Lung (tissue), 12 donors: ENCODE results near the gene SIGLEC8. TPM values are rescaled to one million over a fixed set of nuclear protein-coding genes. Genes with fewer than 3 reads are reported as not detected.

Experiments used
- ATAC-seq: fragments of 200-7000 bp; cut with Tn5 transposase; one replicate; pipeline ENCODE4 v1.9.1; 2020; ENCODE audit warnings: moderate number of reproducible peaks; ENCODE audit not compliant: insufficient read depth, low FRiP score
- DNase-seq, 3 donors: peaks; one replicate each; pipeline ENCODE4 v3.0.0-alpha.2; 2013 to 2017
- H3K27ac ChIP-seq, 2 donors: one replicate each; pipeline ENCODE4 v1.5.1; 2013; ENCODE audit warnings: mild to moderate bottlenecking in 2 of 2, moderate library complexity in 2 of 2, control low read depth in 1 of 2, inconsistent platforms in 1 of 2, low read depth in 1 of 2, low read length in 1 of 2
- H3K27me3 ChIP-seq, 3 donors: one replicate each; pipeline ENCODE4 v1.5.1; 2013; ENCODE audit warnings: low read length in 2 of 3; ENCODE audit not compliant: control insufficient read depth in 3 of 3, insufficient read depth in 3 of 3
- H3K36me3 ChIP-seq, 4 donors: one replicate each; pipeline ENCODE4 v1.5.1; 2013; ENCODE audit warnings: low read length in 4 of 4, mild to moderate bottlenecking in 1 of 4, moderate library complexity in 1 of 4; ENCODE audit not compliant: control insufficient read depth in 4 of 4, insufficient read depth in 4 of 4
- H3K4me1 ChIP-seq, 5 donors: one replicate each; pipeline ENCODE4 v1.5.1; 2013; ENCODE audit warnings: low read length in 5 of 5, mild to moderate bottlenecking in 2 of 5, moderate library complexity in 1 of 5; ENCODE audit not compliant: control insufficient read depth in 5 of 5, insufficient read depth in 5 of 5
- H3K4me3 ChIP-seq: one replicate; pipeline ENCODE4 v1.5.1; 2013; ENCODE audit warnings: mild to moderate bottlenecking, control low read depth, moderate library complexity
- H3K9ac ChIP-seq, 2 donors: one replicate each; pipeline ENCODE4 v1.5.1; 2013; ENCODE audit warnings: low read length in 2 of 2, control low read depth in 1 of 2; ENCODE audit not compliant: insufficient read depth in 1 of 2
- H3K9me3 ChIP-seq, 4 donors: one replicate each; pipeline ENCODE4 v1.5.1; 2013; ENCODE audit warnings: low read length in 3 of 4, mild to moderate bottlenecking in 1 of 4, moderate library complexity in 1 of 4; ENCODE audit not compliant: control insufficient read depth in 4 of 4, insufficient read depth in 3 of 4
- WGBS, 2 donors: extraction: QIAGEN DNeasy Blood & Tissue Kit; methylation state at CpG; one replicate each; pipeline ENCODE4 v1.1.7; 2013; 5-methylcytosine and 5-hydroxymethylcytosine counted together
- polyA plus RNA-seq, 2 donors: library from polyadenylated mRNA; stranded (reverse); fragments of 200-250 nt; gene quantifications; one replicate each; pipeline ENCODE4 v1.2.1, GENCODE V29; 2013
- total RNA-seq, 2 donors: library from RNA; depleted of rRNA in 1 of 2; stranded (reverse); fragments of >200 nt in 1 of 2; gene quantifications; one replicate each; pipeline ENCODE4 v1.2.1, GENCODE V29; 2014 to 2021
- TF ChIP-seq, protein P1 (sequence below): IDR thresholded peaks from 2 replicates; pipeline ENCODE4 v1.5.1; 2012; ENCODE audit warnings: mild to moderate bottlenecking; ENCODE audit errors: control extremely low read depth, extremely low read depth
- donor health status: control.
- donor health status: control.
- donor health status: Bipolar disorder and iron deficiency.
- donor health status: healthy.
- donor health status: DM: yes; HTN: yes; CAD: no.

The SIGLEC8 gene
- total and polyA plus RNA-seq, 4 donors = 0.22 to 0.77 (median 0.31) TPM

DNA sequence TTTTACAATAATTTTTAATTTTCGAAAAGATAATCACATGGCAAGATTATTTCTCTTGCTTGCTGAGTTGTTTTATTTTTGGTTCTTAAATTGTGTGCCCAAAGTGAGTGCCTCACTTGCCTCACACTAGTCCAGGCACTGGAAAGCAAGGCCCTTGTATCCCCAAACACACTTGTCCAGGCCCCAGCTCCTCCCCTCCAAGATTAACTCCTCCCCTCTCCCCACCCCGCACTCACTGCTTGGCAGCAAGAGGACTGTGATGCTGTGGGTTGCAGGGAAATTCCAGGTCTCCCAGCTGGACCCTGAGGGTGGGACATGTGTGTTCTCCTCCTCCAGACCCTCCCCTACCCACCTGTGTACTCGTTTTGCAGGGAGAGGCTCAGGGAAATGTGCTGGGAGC, 39.4 kb upstream of the SIGLEC8 start:
- Histone ChIP-seq H3K4me1 (no peaks in the 10 kb centered on the region), H3K4me3 (no peak overlapping the region), H3K27ac (no peak overlapping the region), H3K36me3 (no peaks in the 10 kb centered on the region), H3K9ac (no peak overlapping the region), H3K27me3 (peaks cover 0 to under 1% (median 0%) of the 10 kb centered on the region in 3 donors), H3K9me3 (peaks cover 0 to 4% (median 0%) of the 10 kb centered on the region in 4 donors)
- ATAC-seq = no peak
- WGBS, 2 donors = 47 to 50% methylated on average over 3 of the region's 3 CpGs
- TF ChIP-seq, protein P1, sequence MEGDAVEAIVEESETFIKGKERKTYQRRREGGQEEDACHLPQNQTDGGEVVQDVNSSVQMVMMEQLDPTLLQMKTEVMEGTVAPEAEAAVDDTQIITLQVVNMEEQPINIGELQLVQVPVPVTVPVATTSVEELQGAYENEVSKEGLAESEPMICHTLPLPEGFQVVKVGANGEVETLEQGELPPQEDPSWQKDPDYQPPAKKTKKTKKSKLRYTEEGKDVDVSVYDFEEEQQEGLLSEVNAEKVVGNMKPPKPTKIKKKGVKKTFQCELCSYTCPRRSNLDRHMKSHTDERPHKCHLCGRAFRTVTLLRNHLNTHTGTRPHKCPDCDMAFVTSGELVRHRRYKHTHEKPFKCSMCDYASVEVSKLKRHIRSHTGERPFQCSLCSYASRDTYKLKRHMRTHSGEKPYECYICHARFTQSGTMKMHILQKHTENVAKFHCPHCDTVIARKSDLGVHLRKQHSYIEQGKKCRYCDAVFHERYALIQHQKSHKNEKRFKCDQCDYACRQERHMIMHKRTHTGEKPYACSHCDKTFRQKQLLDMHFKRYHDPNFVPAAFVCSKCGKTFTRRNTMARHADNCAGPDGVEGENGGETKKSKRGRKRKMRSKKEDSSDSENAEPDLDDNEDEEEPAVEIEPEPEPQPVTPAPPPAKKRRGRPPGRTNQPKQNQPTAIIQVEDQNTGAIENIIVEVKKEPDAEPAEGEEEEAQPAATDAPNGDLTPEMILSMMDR = no peak
- DNase-seq = no peak

DNA sequence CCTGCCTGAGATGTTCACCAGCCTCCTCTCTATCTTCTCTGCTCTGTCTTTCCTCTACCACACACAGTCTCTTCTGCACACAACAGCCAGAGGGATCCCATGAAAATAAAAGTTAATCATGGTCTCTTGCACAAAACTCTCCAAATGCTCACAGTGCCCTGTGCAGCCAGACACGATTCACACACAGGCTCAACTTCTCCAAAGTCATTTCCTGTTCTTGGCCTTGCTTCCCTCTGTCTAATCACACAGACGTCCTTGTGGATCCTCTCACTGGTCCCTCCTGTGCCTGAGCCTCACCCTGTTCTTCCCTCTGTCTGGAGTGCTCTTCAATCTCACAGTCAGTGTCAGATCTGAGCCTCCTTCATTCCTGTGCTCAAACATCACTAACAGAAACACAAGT, 35.5 kb upstream of the SIGLEC8 start:
- ATAC-seq = no peak

DNA sequence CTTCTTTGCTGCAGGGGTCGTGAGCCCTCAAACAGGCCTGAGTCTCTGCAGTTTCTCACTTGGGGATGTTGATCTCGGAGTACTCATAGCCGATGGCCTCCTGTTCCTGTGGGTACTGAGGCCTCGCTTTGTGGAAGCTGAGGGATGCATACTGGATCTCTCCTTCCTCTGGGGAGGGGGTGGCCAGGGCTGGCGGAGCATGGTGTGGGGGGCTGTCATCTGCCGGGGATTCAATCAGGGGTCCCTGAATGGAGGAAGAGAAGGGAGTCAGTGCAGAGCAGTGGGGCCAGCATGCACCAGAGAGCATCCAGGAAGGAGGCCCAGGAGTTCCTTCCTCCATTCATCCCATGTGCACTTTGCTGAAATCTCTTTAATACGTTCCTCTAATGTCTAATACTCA, 33.3 kb upstream of the SIGLEC8 start:
- no peak for DNase-seq

More for the DNA sequence above, 35.5 kb upstream of the SIGLEC8 start:
- no peak overlapping the region for H3K27ac ChIP-seq
- TF ChIP-seq, protein P1 = no peak
- peaks cover 0 to 8% (median 0%) of the 10 kb centered on the region in 4 donors for H3K9me3 ChIP-seq
- no peaks in the 10 kb centered on the region for H3K4me1 ChIP-seq
- WGBS, 2 donors = 10 to 16% methylated on average over 2 of the region's 2 CpGs
- H3K4me3 ChIP-seq = no peak overlapping the region
- no peaks in the 10 kb centered on the region for H3K36me3 ChIP-seq
- no peak for DNase-seq
- no peak overlapping the region for H3K9ac ChIP-seq
- peaks cover 0 to 2% (median 0%) of the 10 kb centered on the region in 3 donors for H3K27me3 ChIP-seq

More for the DNA sequence above, 33.3 kb upstream of the SIGLEC8 start:
- H3K4me3 ChIP-seq = no peak overlapping the region
- H3K27ac ChIP-seq = no peak overlapping the region
- no peak for ATAC-seq
- peaks cover 0 to 2% (median 0%) of the 10 kb centered on the region in 3 donors for H3K27me3 ChIP-seq
- 83 to 84% methylated on average over 7 of the region's 7 CpGs for WGBS, 2 donors
- peaks cover 0 to 8% (median 0%) of the 10 kb centered on the region in 4 donors for H3K9me3 ChIP-seq
- H3K36me3 ChIP-seq = no peaks in the 10 kb centered on the region
- no peaks in the 10 kb centered on the region for H3K4me1 ChIP-seq
- TF ChIP-seq, protein P1 = no peak
- no peak overlapping the region for H3K9ac ChIP-seq
